ENCODE measurements around the gene DUSP19. TPM values are rescaled to one million over a fixed set of nuclear protein-coding genes. Genes with fewer than 3 reads are reported as not detected.
A peak's percentile ranks its signal among the peaks of the same experiment; 100 is the strongest.

DUSP19 gene
- total and polyA plus RNA-seq, 2 of the 13 experiments (the other 11 are each of a cell fraction or from before 2014, with no cell fraction given) = 1.3 to 1.9 TPM

DNA sequence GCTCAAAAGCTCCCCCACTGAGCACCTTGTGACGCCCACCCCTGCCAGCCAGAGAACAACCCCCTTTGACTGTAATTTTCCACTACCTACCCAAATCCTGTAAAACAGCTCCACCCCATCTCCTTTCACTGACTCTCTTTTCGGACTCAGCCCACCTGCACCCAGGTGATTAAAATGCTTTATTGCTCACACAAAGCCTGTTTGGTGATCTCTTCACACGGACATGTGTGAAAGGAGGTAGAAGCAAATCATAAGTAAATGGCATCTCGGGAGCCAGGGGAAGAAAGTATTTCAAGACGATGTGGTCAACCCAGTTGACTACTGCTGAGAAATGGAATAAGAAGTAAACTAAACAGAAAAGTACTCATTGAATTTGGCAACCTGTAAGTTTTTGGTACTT is 29.1 kb upstream of the DUSP19 start:
- BruUV-seq (replicated peaks) = no TSS peak

GRCh38 chr2:183057333-183057985 is 21.1 kb upstream of the DUSP19 start:
- Histone ChIP-seq H2AFZ (ENCODE audit: low read length) (no peak overlapping the region), H3K9me3 (ENCODE audit: low read length) (no peaks in the 10 kb centered on the region), H3K4me2 (ENCODE audit: low read depth, low read length) (peak overlapping the region; percentile 54), H3K36me3 (replicated peaks in 1 of 2; ENCODE audit: control insufficient read depth in 1 of 2, insufficient read depth in 2 of 2, low read length in 2 of 2) (no peaks in the 10 kb centered on the region), H3K79me2 (ENCODE audit: insufficient read depth, low read length) (no peaks in the 10 kb centered on the region), H4K20me1 (ENCODE audit: insufficient read depth, low read length) (no peaks in the 10 kb centered on the region), H3K9ac (ENCODE audit: insufficient read depth, low read depth, low read length) (no peak overlapping the region), H3K27me3 (ENCODE audit: control insufficient read depth in 1 of 2, insufficient read depth in 2 of 2, low read length in 2 of 2) (0 out of 5 replicates have a peak, but pooled peaks cover 0 to 1% of the 10 kb centered on the region in 2 experiments), H3K4me3 (replicated peaks in 1 of 3; ENCODE audit: insufficient read depth in 1 of 3, low read depth in 2 of 3, low read length in 3 of 3) (peak overlapping the region in 1 of 3 experiments; percentile 18; a peak in 2 of 6 replicates), H3K27ac (ENCODE audit: extremely low read length, insufficient read depth, low read length) (peak overlapping the region; percentile 64), H3K4me1 (ENCODE audit: insufficient read depth, low read length) (peaks cover 47% of the 10 kb centered on the region)
- TSS peak; percentile 74 for BruUV-seq (replicated peaks)
- POLR2A ChIA-PET = no interaction called here
- intact Hi-C loops (cut with micrococcal nuclease; ENCODE audit: unreplicated experiment) (loop anchor here (1.0 to 2.0 kb wide), 2 partner anchors 19 to 21 kb away; partner anchors contain the start of genes DUSP19 and NCKAP1), in situ Hi-C loops (cut with HindIII; ENCODE audit: extremely low pct_ligation_motif_present, low pct_unique_long_range_greater_than_20kb) (no loop called here)
- DNase-seq (ENCODE audit: low spot score) (no peak), ATAC-seq (peak; percentile 25), FAIRE-seq (no peak)
- WGBS (ENCODE audit: low lambda C conversion rate) = 24% methylated on average over 3 of the region's 3 CpGs
- CTCF ChIA-PET (ENCODE audit: low intra/inter-chr PET ratio, low total read pairs) = no interaction called here
- TF ChIP-seq CHD2 (IDR thresholded peaks at IDR 0.05; ENCODE audit: low read depth, low read length) = no peak
- TF ChIP-seq ZNF747 (CRISPR knock-in tag; IDR thresholded peaks at IDR 0.05; ENCODE audit: borderline replicate concordance) = no peak
- TF ChIP-seq FOSL2 (CRISPR knock-in tag; IDR thresholded peaks at IDR 0.05) = no peak
- TF ChIP-seq SMAD3 (CRISPR knock-in tag; IDR thresholded peaks at IDR 0.05) = no peak
- TF ChIP-seq ETV6 (CRISPR knock-in tag; conservative IDR thresholded peaks at IDR 0.05) = no peak
- no peak for TF ChIP-seq ZKSCAN1 (IDR thresholded peaks at IDR 0.05; ENCODE audit: low read length)
- TF ChIP-seq ZBTB7A (CRISPR knock-in tag; IDR thresholded peaks at IDR 0.05) = no peak
- 0 out of 2 replicates have a peak, but pooled peaks have one; percentile 10 for TF ChIP-seq ZNF775 (CRISPR knock-in tag; IDR thresholded peaks at IDR 0.05; ENCODE audit: borderline replicate concordance)
- no peak for TF ChIP-seq ZNF17 (CRISPR knock-in tag; IDR thresholded peaks at IDR 0.05)
- no peak for TF ChIP-seq FOXP4 (CRISPR knock-in tag; IDR thresholded peaks at IDR 0.05)
- TF ChIP-seq ETV5 (CRISPR knock-in tag; IDR thresholded peaks at IDR 0.05; ENCODE audit: borderline replicate concordance) = no peak
- 0 out of 2 replicates have a peak, but pooled peaks have one; percentile 1 for TF ChIP-seq PATZ1 (CRISPR knock-in tag; IDR thresholded peaks at IDR 0.05)

More for the DNA sequence above, 29.1 kb upstream of the DUSP19 start:
- POLR2A ChIA-PET = no interaction called here
- Histone ChIP-seq H3K4me3 (replicated peaks in 1 of 3; ENCODE audit: insufficient read depth in 1 of 3, low read depth in 2 of 3, low read length in 3 of 3) (no peak overlapping the region), H3K4me2 (ENCODE audit: low read depth, low read length) (no peak overlapping the region), H3K36me3 (replicated peaks in 1 of 2; ENCODE audit: control insufficient read depth in 1 of 2, insufficient read depth in 2 of 2, low read length in 2 of 2) (no peaks in the 10 kb centered on the region), H3K4me1 (ENCODE audit: insufficient read depth, low read length) (peaks cover 17% of the 10 kb centered on the region), H4K20me1 (ENCODE audit: insufficient read depth, low read length) (no peaks in the 10 kb centered on the region), H3K9me3 (ENCODE audit: low read length) (no peaks in the 10 kb centered on the region), H3K27me3 (ENCODE audit: control insufficient read depth in 1 of 2, insufficient read depth in 2 of 2, low read length in 2 of 2) (peaks cover 2 to 10% of the 10 kb centered on the region in 2 experiments; a peak in 3 of 5 replicates), H2AFZ (ENCODE audit: low read length) (no peak overlapping the region), H3K9ac (ENCODE audit: insufficient read depth, low read depth, low read length) (no peak overlapping the region), H3K79me2 (ENCODE audit: insufficient read depth, low read length) (no peaks in the 10 kb centered on the region), H3K27ac (ENCODE audit: extremely low read length, insufficient read depth, low read length) (no peak overlapping the region)
- TF ChIP-seq NFE2 (CRISPR knock-in tag; IDR thresholded peaks at IDR 0.05) (no peak), POLR2AphosphoS2 (IDR thresholded peaks at IDR 0.05; ENCODE audit: low read depth, low read length) (no peak), STAG1 (CRISPR knock-in tag; IDR thresholded peaks at IDR 0.05) (no peak), CBFB (CRISPR knock-in tag; IDR thresholded peaks at IDR 0.05) (no peak)
- TF ChIP-seq, protein P1, sequence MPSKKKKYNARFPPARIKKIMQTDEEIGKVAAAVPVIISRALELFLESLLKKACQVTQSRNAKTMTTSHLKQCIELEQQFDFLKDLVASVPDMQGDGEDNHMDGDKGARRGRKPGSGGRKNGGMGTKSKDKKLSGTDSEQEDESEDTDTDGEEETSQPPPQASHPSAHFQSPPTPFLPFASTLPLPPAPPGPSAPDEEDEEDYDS (CRISPR knock-in tag; IDR thresholded peaks at IDR 0.05) = no peak
- 51% methylated on average over 5 of the region's 5 CpGs for WGBS (ENCODE audit: low lambda C conversion rate)
- intact Hi-C loops (cut with micrococcal nuclease; ENCODE audit: unreplicated experiment) (no loop called here), in situ Hi-C loops (cut with HindIII; ENCODE audit: extremely low pct_ligation_motif_present, low pct_unique_long_range_greater_than_20kb) (no loop called here)
- DNase-seq (ENCODE audit: low spot score) = no peak
- CTCF ChIA-PET (ENCODE audit: low intra/inter-chr PET ratio, low total read pairs) = no interaction called here
- no peak for ATAC-seq
- FAIRE-seq = no peak
